Mucosa of rectum (tissue), 2 donors: ENCODE measurements around the gene DGKZ.
"Not testable (repeated sequence)": the region's sequence is repeated elsewhere in the genome, so short reads cannot be mapped to it uniquely, and the experiment has no call there.

Source experiments
- H3K27ac ChIP-seq, 2 donors: one replicate each; pipeline ENCODE4 v1.7.0; 2013; ENCODE audit warnings: inconsistent platforms in 2 of 2, low read depth in 2 of 2, low read length in 2 of 2
- H3K27me3 ChIP-seq, 2 donors: one replicate each; pipeline ENCODE4 v1.7.0; 2013; ENCODE audit warnings: low read length in 2 of 2; ENCODE audit not compliant: control insufficient read depth in 2 of 2, insufficient read depth in 2 of 2
- H3K36me3 ChIP-seq, 2 donors: one replicate each; pipeline ENCODE4 v1.7.0; 2013; ENCODE audit warnings: low read length in 2 of 2; ENCODE audit not compliant: control insufficient read depth in 2 of 2, insufficient read depth in 2 of 2
- H3K4me1 ChIP-seq, 2 donors: one replicate each; pipeline ENCODE4 v1.7.0; 2013; ENCODE audit warnings: low read length in 2 of 2, mild to moderate bottlenecking in 1 of 2; ENCODE audit not compliant: control insufficient read depth in 2 of 2, insufficient read depth in 2 of 2
- H3K4me3 ChIP-seq, 2 donors: one replicate each; pipeline ENCODE4 v1.7.0; 2013; ENCODE audit warnings: low read length in 2 of 2
- H3K9ac ChIP-seq, 2 donors: one replicate each; pipeline ENCODE4 v1.7.0; 2013; ENCODE audit warnings: low read length in 2 of 2, low read depth in 1 of 2, mild to moderate bottlenecking in 1 of 2
- H3K9me3 ChIP-seq, 2 donors: one replicate each; pipeline ENCODE4 v1.7.0; 2013; ENCODE audit warnings: low read length in 2 of 2; ENCODE audit not compliant: control insufficient read depth in 2 of 2
- donor health status: healthy.
- donor health status: Normal muscosa, but diverticular disease.

DGKZ gene

GRCh38 chr11:46364791-46365190, 17.5 kb downstream of the DGKZ start:
- no peaks in the 10 kb centered on the region for H3K9me3 ChIP-seq
- H3K27me3 ChIP-seq, result no peaks in the 10 kb centered on the region
- peaks cover 16 to 20% of the 10 kb centered on the region in 2 donors for H3K4me1 ChIP-seq
- no peak overlapping the region for H3K9ac ChIP-seq
- no peak overlapping the region for H3K27ac ChIP-seq
- no peak overlapping the region for H3K4me3 ChIP-seq
- peaks cover 0 to 18% of the 10 kb centered on the region in 2 donors for H3K36me3 ChIP-seq

- no peak overlapping the region for H3K27ac ChIP-seq
- no peaks in the 10 kb centered on the region for H3K9me3 ChIP-seq
- peaks cover 4 to 25% of the 10 kb centered on the region in 2 donors for H3K36me3 ChIP-seq
- H3K4me3 ChIP-seq, result no peak overlapping the region
- no peak overlapping the region for H3K9ac ChIP-seq
- no peaks in the 10 kb centered on the region for H3K27me3 ChIP-seq
- H3K4me1 ChIP-seq, result peaks cover 11 to 14% of the 10 kb centered on the region in 2 donors
Measured at GRCh38 chr11:46366260-46366659, 19.0 kb downstream of the DGKZ start.

- Histone ChIP-seq H3K4me3 (no peak overlapping the region), H3K36me3 (peaks cover 4 to 26% of the 10 kb centered on the region in 2 donors), H3K27ac (no peak overlapping the region), H3K4me1 (peaks cover 8 to 11% of the 10 kb centered on the region in 2 donors), H3K27me3 (no peaks in the 10 kb centered on the region), H3K9me3 (no peaks in the 10 kb centered on the region), H3K9ac (no peak overlapping the region)
Measured at GRCh38 chr11:46366661-46367161, 19.4 kb downstream of the DGKZ start.

GRCh38 chr11:46367244-46367915, 20.1 kb downstream of the DGKZ start:
- peaks cover 3 to 5% of the 10 kb centered on the region in 2 donors for H3K4me1 ChIP-seq
- H3K27ac ChIP-seq, result no peak overlapping the region
- H3K9ac ChIP-seq, result no peak overlapping the region
- H3K4me3 ChIP-seq, result no peak overlapping the region
- H3K9me3 ChIP-seq, result no peaks in the 10 kb centered on the region
- peaks cover 4 to 31% of the 10 kb centered on the region in 2 donors for H3K36me3 ChIP-seq
- no peaks in the 10 kb centered on the region for H3K27me3 ChIP-seq

- Histone ChIP-seq H3K4me3 (no peak overlapping the region), H3K4me1 (peaks cover 0 to under 1% of the 10 kb centered on the region in 2 donors), H3K27me3 (no peaks in the 10 kb centered on the region), H3K36me3 (peaks cover 4 to 32% of the 10 kb centered on the region in 2 donors), H3K27ac (no peak overlapping the region), H3K9ac (no peak overlapping the region), H3K9me3 (no peaks in the 10 kb centered on the region)
Measured at GRCh38 chr11:46367916-46368267, 20.6 kb downstream of the DGKZ start.

GRCh38 chr11:46369458-46370152, 22.3 kb downstream of the DGKZ start:
- Histone ChIP-seq H3K9me3 (no peaks in the 10 kb centered on the region), H3K9ac (no peak overlapping the region), H3K27me3 (no peaks in the 10 kb centered on the region), H3K4me3 (no peak overlapping the region), H3K36me3 (peaks cover 5 to 33% of the 10 kb centered on the region in 2 donors), H3K27ac (no peak overlapping the region), H3K4me1 (no peaks in the 10 kb centered on the region)

GRCh38 chr11:46370253-46370652, 23.0 kb downstream of the DGKZ start:
- Histone ChIP-seq H3K36me3 (peaks cover 12 to 39% of the 10 kb centered on the region in 2 donors), H3K4me3 (no peak overlapping the region), H3K4me1 (no peaks in the 10 kb centered on the region), H3K27ac (no peak overlapping the region), H3K27me3 (no peaks in the 10 kb centered on the region), H3K9me3 (no peaks in the 10 kb centered on the region), H3K9ac (no peak overlapping the region)

- not testable (repeated sequence) for H3K9me3 ChIP-seq, H3K4me3 ChIP-seq, H3K9ac ChIP-seq, H3K4me1 ChIP-seq, H3K27ac ChIP-seq, H3K27me3 ChIP-seq
- peaks cover 18 to 44% of the 10 kb centered on the region in 2 donors for H3K36me3 ChIP-seq
Measured at GRCh38 chr11:46371262-46371661, 24.0 kb downstream of the DGKZ start.

GRCh38 chr11:46372086-46372485, 24.8 kb downstream of the DGKZ start:
- Histone ChIP-seq H3K27ac (no peak overlapping the region), H3K4me3 (no peak overlapping the region), H3K4me1 (no peaks in the 10 kb centered on the region), H3K27me3 (no peaks in the 10 kb centered on the region), H3K9ac (no peak overlapping the region), H3K9me3 (no peaks in the 10 kb centered on the region), H3K36me3 (peaks cover 18 to 44% of the 10 kb centered on the region in 2 donors)

GRCh38 chr11:46372501-46372900, 25.2 kb downstream of the DGKZ start:
- H3K9ac ChIP-seq, H3K4me1 ChIP-seq, H3K27ac ChIP-seq, H3K9me3 ChIP-seq, H3K27me3 ChIP-seq, H3K4me3 ChIP-seq: not testable (repeated sequence)
- H3K36me3 ChIP-seq, result peaks cover 18 to 46% of the 10 kb centered on the region in 2 donors
